GM21529 (cell line): ENCODE measurements around the gene KRCC1.
A peak's percentile ranks its signal among the peaks of the same experiment; 100 is the strongest.

Source experiments
- ATAC-seq: cut with Tn5 transposase; IDR thresholded peaks from one replicate; pipeline ENCODE4 v1.9.1; 2021; ENCODE audit not compliant: unreplicated experiment

The KRCC1 gene

DNA sequence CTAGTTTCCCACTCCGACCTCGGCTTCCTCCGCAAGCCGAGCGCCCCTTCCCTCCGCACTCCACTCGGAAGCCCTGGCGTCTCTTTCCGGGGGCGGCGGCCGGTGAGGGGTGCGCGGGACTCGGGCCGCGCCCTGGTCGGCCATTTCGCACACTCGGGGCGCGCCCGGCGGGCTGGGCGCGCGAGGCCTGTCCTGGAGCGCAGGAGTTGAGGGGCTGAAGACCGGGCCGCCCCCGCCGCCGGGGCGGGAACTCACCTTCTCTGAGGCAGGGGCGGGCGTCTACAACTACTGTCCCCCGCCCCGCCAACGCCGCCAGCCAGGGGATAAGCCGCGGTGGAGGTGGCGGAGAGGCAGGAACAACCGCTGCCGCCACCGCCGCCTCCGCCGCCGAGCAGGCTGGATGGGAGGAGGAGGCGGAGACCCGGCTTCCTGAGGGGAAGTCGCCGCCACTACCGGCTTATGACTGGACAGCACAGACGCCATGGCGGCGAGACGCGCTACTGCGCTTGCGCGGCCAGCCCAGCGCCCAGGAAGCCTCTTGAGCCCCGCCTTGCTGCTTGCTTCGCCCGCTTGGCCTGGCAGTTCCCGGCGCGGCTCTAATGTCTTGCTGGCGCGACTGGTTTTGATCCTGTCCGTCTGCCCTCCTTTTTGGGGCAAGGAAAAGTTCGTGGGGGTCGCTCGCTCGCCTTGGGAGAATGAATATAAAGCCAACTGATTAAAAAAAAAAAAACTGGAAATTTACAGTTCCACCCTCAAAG lies at the start of gene KRCC1:
KRCC1 (minus strand) TSS at position 413 of the 758 bp plus-strand sequence. CDS start 27,220 bp downstream, outside the sequence.
- peak; percentile 93 for ATAC-seq

GRCh38 chr2:88100489-88100858 lies 44.9 kb upstream of the KRCC1 start:
- no peak for ATAC-seq

GRCh38 chr2:88099798-88100488 lies 44.4 kb upstream of the KRCC1 start:
- no peak for ATAC-seq

- ATAC-seq, result no peak
Measured at GRCh38 chr2:88098558-88098900, 42.9 kb upstream of the KRCC1 start.

GRCh38 chr2:88097891-88098557 lies 42.4 kb upstream of the KRCC1 start:
- no peak for ATAC-seq

- ATAC-seq, result no peak
Measured at GRCh38 chr2:88097192-88097591, 41.6 kb upstream of the KRCC1 start.

DNA sequence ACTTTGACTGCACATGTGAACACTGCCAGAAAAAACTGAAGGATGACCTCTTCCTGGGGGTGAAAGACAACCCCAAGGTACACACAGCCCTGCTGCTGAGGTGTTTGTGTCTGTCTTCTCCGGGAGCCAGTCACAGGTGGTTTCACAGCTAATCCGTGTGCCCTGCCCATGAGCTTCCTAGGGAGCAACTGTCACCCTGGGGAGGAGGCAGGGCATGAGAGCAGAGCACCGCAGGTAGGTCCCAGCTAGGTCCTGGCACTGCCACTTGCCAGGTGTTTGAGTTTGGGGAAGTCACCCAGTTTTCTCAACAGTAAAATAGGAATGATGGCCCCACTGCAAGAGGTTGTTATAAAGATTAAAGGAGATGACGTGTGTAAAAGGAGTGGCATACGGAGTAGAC lies 41.1 kb upstream of the KRCC1 start:
- ATAC-seq, result no peak

DNA sequence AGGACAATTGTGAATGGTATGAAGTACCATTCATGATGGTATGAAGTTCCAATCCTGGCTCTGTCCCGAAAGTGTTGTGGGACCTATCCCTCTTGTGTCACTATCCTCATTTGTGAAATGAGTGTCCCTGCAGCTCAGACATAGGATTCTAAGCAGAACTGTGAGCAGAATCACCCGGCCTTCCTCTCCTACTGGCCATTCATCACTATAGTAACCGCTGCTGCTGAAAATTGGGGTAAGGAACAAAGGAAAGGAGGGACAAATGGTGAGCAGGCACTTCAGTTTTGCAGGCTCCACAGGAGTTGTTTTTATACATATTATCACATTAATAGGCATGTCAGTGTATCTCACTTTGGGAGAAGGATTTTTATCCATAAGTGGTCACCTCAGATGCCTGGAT lies 39.4 kb upstream of the KRCC1 start:
- ATAC-seq, result no peak

GRCh38 chr2:88092773-88093172 lies 37.2 kb upstream of the KRCC1 start:
- ATAC-seq, result no peak

- no peak for ATAC-seq
Measured at GRCh38 chr2:88091943-88092342, 36.4 kb upstream of the KRCC1 start.

GRCh38 chr2:88090446-88091283 lies 35.1 kb upstream of the KRCC1 start:
- ATAC-seq, result no peak

GRCh38 chr2:88088999-88089398 lies 33.4 kb upstream of the KRCC1 start:
- ATAC-seq, result no peak

- ATAC-seq, result no peak
Measured at GRCh38 chr2:88087763-88088162, 32.2 kb upstream of the KRCC1 start.

DNA sequence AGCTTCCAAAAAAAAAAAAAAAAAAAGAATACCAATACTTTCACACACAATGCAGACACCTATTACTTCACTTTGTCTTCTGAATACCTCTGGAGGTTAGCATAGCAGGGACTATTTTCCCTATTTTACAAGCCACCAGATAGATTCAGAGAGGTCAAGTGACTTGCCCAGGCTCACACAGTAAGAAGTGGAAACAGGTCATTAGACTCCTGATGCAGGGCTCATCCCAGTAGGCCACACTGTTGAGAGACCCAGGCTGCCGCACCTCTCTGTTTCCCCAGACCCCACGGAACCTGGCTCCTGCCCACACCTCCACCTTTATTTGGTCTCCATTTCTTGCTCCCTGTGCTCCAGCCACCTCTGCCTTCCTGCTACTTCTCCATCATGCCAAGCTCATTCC lies 31.5 kb upstream of the KRCC1 start:
- ATAC-seq, result no peak

- ATAC-seq, result no peak
Measured at GRCh38 chr2:88086401-88086800, 30.8 kb upstream of the KRCC1 start.

- ATAC-seq, result no peak
Measured at GRCh38 chr2:88085602-88086001, 30.0 kb upstream of the KRCC1 start.

DNA sequence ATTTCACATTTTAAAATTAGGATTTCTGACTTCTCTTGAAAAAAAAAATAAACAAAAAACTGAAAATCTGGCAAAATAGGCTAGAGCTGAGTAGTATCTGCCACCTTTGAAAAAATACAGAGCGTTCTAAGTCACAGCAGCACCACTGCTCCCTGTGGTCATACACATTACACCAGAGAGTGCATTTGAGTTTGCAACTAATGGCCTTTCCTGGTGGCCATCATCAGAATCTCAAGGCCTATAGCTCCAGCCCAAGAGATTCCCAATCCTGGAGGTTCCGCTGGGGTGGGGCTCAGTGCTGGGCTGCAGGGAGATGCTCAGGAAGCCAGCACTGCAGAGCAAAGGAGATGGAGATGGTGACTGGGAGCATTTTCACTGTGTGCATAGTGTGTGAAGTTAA lies 29.5 kb upstream of the KRCC1 start:
- ATAC-seq, result no peak

- ATAC-seq, result no peak
Measured at GRCh38 chr2:88082781-88083180, 27.2 kb upstream of the KRCC1 start.

DNA sequence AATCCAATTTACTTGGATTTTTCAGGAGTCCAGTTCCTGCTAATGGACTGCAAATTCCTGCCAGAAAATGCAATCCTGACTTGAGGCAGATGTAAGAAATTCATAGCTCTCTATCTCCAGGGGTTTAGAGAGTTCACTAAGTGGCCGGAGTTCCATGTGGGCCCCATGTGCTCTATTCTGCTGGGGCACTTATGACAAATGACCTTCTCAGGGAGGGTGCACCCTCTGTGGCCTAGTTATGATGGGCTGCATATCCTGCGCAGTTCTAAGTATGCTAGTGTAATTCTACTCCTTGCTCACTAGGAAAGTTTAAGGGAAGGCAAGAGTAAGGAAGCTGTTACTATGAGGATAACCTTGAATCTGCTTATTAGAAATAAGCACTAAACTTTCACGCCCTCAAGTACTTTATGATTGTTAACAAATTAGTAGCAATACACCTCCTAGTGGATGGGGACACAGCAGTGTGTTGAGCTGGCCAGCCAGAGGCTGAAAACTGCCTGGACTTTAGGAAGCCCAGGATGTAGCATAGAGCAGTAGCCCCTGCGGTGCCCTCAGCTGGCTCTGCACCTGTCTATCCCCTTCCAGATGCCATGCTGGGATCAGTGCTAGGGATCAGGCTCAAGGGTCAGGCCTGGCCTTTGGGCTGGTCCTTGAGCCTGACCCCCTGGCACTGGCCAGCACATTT lies 26.5 kb upstream of the KRCC1 start:
- ATAC-seq, result no peak

DNA sequence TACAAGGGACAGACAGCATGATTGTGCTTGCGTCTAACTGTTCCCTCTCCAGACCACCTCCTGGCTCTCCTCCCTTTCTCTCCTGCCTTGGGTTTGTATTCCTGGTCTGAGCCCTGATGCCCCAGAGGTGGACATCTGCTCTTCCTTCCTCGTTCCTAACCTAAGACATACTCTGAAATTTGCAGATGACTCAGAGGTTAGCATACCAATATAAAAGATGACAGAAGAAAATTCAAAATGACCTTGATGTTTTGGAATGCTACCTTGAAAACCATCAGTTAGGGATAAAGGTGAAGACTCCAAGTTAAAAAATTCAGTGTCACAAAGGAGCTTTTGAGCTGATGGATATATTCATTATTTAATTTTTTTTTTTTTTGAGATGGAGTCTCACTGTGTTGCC lies 25.0 kb upstream of the KRCC1 start:
- no peak for ATAC-seq
